Measurements from ENCODE around the gene DOCK7.
A peak's percentile ranks its signal among the peaks of the same experiment; 100 is the strongest.

The DOCK7 gene

GRCh38 chr1:62691062-62691844 is 3.1 kb upstream of the DOCK7 start:
- in situ Hi-C loops (cut with HindIII; ENCODE audit: low sequenced_read_pairs): no loop called here
- no peak for TF ChIP-seq CTCF (IDR thresholded peaks at IDR 0.05; ENCODE audit: low read depth, low read length, missing control alignments)
- H3K4me3 ChIP-seq (ENCODE audit: low read depth, low read length): no peak overlapping the region
- no peak for DNase-seq (ENCODE audit: low read depth)

GRCh38 chr1:62689524-62689923 is 1.3 kb upstream of the DOCK7 start:
- peak overlapping the region; percentile 6 for H3K4me3 ChIP-seq (ENCODE audit: low read depth, low read length)
- DNase-seq (ENCODE audit: low read depth): no peak
- TF ChIP-seq CTCF (IDR thresholded peaks at IDR 0.05; ENCODE audit: low read depth, low read length, missing control alignments): no peak
- in situ Hi-C loops (cut with HindIII; ENCODE audit: low sequenced_read_pairs): no loop called here

GRCh38 chr1:62688687-62689085 is 500 bp upstream of the DOCK7 start:
- no peak for DNase-seq (ENCODE audit: low read depth)
- no peak for TF ChIP-seq CTCF (IDR thresholded peaks at IDR 0.05; ENCODE audit: low read depth, low read length, missing control alignments)
- in situ Hi-C loops (cut with HindIII; ENCODE audit: low sequenced_read_pairs): no loop called here
- H3K4me3 ChIP-seq (ENCODE audit: low read depth, low read length): peak overlapping the region; percentile 54

- TF ChIP-seq CTCF (IDR thresholded peaks at IDR 0.05; ENCODE audit: low read depth, low read length, missing control alignments): no peak
- DNase-seq (ENCODE audit: low read depth): no peak
- in situ Hi-C loops (cut with HindIII; ENCODE audit: low sequenced_read_pairs): no loop called here
- peak overlapping the region; percentile 54 for H3K4me3 ChIP-seq (ENCODE audit: low read depth, low read length)
Observed at GRCh38 chr1:62687421-62687902, 724 bp downstream of the DOCK7 start.

- no peak for TF ChIP-seq CTCF (IDR thresholded peaks at IDR 0.05; ENCODE audit: low read depth, low read length, missing control alignments)
- peak overlapping the region; percentile 54 for H3K4me3 ChIP-seq (ENCODE audit: low read depth, low read length)
- in situ Hi-C loops (cut with HindIII; ENCODE audit: low sequenced_read_pairs): no loop called here
- DNase-seq (ENCODE audit: low read depth): no peak
Observed at GRCh38 chr1:62686822-62687221, 1.4 kb downstream of the DOCK7 start.

- no peak overlapping the region for H3K4me3 ChIP-seq (ENCODE audit: low read depth, low read length)
- TF ChIP-seq CTCF (IDR thresholded peaks at IDR 0.05; ENCODE audit: low read depth, low read length, missing control alignments): no peak
- in situ Hi-C loops (cut with HindIII; ENCODE audit: low sequenced_read_pairs): no loop called here
- DNase-seq (ENCODE audit: low read depth): no peak
Observed at GRCh38 chr1:62685431-62685859, 2.7 kb downstream of the DOCK7 start.
